ENCODE results near the gene RAB40C.

RAB40C gene

GRCh38 chr16:617855-618254 lies 28.0 kb downstream of the RAB40C start:
- DNase-seq (ENCODE audit: insufficient read length, low spot score) (no peak), FAIRE-seq (no peak)
- no peak for TF ChIP-seq POLR2A (IDR thresholded peaks at IDR 0.05; ENCODE audit: low read depth, low read length)

GRCh38 chr16:619476-620100 lies 29.7 kb downstream of the RAB40C start:
- TF ChIP-seq POLR2A (IDR thresholded peaks at IDR 0.05; ENCODE audit: low read depth, low read length), result no peak
- DNase-seq (ENCODE audit: insufficient read length, low spot score) (no peak), FAIRE-seq (no peak)

GRCh38 chr16:620700-621525 lies 31.0 kb downstream of the RAB40C start:
- FAIRE-seq, result no peak
- no peak for TF ChIP-seq POLR2A (IDR thresholded peaks at IDR 0.05; ENCODE audit: low read depth, low read length)
- DNase-seq (ENCODE audit: insufficient read length, low spot score), result no peak

- DNase-seq (ENCODE audit: insufficient read length, low spot score), result no peak
- TF ChIP-seq POLR2A (IDR thresholded peaks at IDR 0.05; ENCODE audit: low read depth, low read length), result no peak
These were observed 31.8 kb downstream of the RAB40C start for GRCh38 chr16:621526-622105.

GRCh38 chr16:622920-623280 lies 33.0 kb downstream of the RAB40C start:
- TF ChIP-seq POLR2A (IDR thresholded peaks at IDR 0.05; ENCODE audit: low read depth, low read length), result no peak
- DNase-seq (ENCODE audit: insufficient read length, low spot score) (no peak), FAIRE-seq (no peak)

More at GRCh38 chr16:621526-622105, 31.8 kb downstream of the RAB40C start:
- no peak for FAIRE-seq

GRCh38 chr16:624526-625070 lies 34.7 kb downstream of the RAB40C start:
- DNase-seq (ENCODE audit: insufficient read length, low spot score) (no peak), FAIRE-seq (no peak)
- no peak for TF ChIP-seq POLR2A (IDR thresholded peaks at IDR 0.05; ENCODE audit: low read depth, low read length)

- FAIRE-seq, result no peak
- no peak for DNase-seq (ENCODE audit: insufficient read length, low spot score)
- TF ChIP-seq POLR2A (IDR thresholded peaks at IDR 0.05; ENCODE audit: low read depth, low read length), result no peak
These were observed 35.5 kb downstream of the RAB40C start for GRCh38 chr16:625117-625976.

GRCh38 chr16:625977-626765 lies 36.3 kb downstream of the RAB40C start:
- no peak for TF ChIP-seq POLR2A (IDR thresholded peaks at IDR 0.05; ENCODE audit: low read depth, low read length)
- DNase-seq (ENCODE audit: insufficient read length, low spot score) (no peak), FAIRE-seq (no peak)

GRCh38 chr16:626787-627453 lies 37.1 kb downstream of the RAB40C start:
- TF ChIP-seq POLR2A (IDR thresholded peaks at IDR 0.05; ENCODE audit: low read depth, low read length), result no peak
- DNase-seq (ENCODE audit: insufficient read length, low spot score) (peak; percentile 100), FAIRE-seq (peak; percentile 77)

GRCh38 chr16:627454-628239 lies 37.8 kb downstream of the RAB40C start:
- TF ChIP-seq POLR2A (IDR thresholded peaks at IDR 0.05; ENCODE audit: low read depth, low read length), result no peak
- FAIRE-seq (peak; percentile 55), DNase-seq (ENCODE audit: insufficient read length, low spot score) (peak; percentile 86)

- TF ChIP-seq POLR2A (IDR thresholded peaks at IDR 0.05; ENCODE audit: low read depth, low read length), result no peak
- FAIRE-seq, result no peak
- no peak for DNase-seq (ENCODE audit: insufficient read length, low spot score)
These were observed 38.6 kb downstream of the RAB40C start for GRCh38 chr16:628321-629061.

Measured in H54 (cell line).